GM18951 (cell line): ENCODE data around the gene AZGP1.
"Not testable (repeated sequence)": the region's sequence is repeated elsewhere in the genome, so short reads cannot be mapped to it uniquely, and the experiment has no call there.

Experiments used
- POLR2A ChIP-seq: IDR thresholded peaks from 4 replicates; pipeline ENCODE4 v1.6.1; 2011; ENCODE audit warnings: mild to moderate bottlenecking; ENCODE audit not compliant: insufficient read length, insufficient read depth; ENCODE audit errors: extremely low read depth
- in situ Hi-C: fragments of 300-500 bp; cut with MboI; formaldehyde crosslinking; loops from one replicate; pipeline ENCODE4 v1.12.0; 2022; ENCODE audit warnings: low sequenced_read_pairs, mixed read lengths, inconsistent platforms; ENCODE audit not compliant: unreplicated experiment

AZGP1 gene

DNA sequence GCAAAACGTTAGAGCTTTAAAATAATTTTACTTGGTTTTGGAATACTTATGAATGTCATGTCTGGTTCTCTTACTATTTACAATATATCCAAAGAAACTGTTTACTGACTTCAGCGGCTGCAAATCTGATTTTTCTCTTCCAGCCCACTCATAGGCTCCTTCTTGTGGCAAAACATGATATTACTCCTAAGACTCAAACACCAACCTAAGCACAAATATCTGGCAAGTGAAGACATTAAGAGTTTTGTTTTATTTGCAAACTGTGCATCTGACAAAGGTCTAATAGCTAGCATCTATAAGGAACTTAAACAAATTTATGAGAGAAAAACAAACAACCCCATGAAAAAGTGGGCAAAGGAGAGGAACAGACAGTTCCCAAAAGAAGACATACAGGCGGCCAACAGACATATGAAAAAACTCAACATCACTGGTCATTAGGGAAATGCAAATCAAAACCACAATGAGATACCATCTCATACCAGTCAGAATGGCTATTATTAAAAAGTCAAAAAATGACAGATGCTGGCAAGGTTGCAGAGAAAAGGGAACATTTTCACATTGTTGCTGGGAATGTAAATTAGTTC, 26.1 kb downstream of the AZGP1 start:
- in situ Hi-C loops = no loop called here
- TF ChIP-seq POLR2A = no peak

DNA sequence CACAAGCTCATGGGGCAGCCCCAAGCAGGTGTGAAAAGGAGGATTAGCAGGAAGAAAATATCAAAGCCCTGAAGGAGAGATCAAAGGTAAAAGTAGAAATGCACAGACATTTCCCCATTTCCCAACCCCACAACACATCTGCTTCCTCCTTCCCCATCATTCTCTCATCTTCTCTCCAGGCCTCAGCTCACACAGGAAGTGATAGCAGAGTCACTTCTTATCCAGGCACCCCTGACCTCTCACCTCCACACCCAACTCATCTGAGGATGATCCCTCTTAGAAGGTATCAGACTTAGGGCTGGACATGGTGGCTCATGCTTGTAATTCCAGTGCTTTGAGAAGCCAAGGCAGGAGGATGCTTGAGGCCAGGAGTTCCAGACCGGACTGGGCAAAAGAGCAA, 28.2 kb downstream of the AZGP1 start:
- TF ChIP-seq POLR2A = no peak
- in situ Hi-C loops = no loop called here

DNA sequence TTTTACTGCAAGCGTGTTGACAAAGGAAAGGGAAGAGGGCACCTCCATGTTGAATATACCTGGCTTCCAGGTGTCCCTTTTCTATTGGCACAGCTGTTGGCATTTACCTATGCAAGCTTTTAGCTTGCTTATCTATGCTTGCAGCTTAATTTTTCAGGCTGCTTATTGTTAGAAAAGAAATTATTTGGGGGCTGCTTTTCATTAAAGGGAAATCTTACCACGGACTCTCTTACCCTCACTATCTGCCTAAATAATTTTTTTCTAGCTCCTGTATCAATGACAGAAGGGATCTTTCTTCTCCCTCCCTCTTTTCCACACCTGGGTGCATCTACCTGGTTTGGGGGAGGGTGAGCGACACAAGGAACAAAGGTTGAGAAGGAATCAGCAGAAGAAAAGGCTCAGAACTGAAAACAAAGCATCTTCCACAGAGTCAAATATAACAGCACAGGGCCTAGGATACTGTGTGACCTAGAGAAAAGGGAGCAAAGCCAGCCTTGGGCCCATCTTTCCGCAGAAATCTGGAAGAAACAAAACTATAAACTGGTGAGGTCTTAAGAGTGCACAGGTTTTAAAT, 31.2 kb downstream of the AZGP1 start:
- TF ChIP-seq POLR2A = no peak
- in situ Hi-C loops = no loop called here

DNA sequence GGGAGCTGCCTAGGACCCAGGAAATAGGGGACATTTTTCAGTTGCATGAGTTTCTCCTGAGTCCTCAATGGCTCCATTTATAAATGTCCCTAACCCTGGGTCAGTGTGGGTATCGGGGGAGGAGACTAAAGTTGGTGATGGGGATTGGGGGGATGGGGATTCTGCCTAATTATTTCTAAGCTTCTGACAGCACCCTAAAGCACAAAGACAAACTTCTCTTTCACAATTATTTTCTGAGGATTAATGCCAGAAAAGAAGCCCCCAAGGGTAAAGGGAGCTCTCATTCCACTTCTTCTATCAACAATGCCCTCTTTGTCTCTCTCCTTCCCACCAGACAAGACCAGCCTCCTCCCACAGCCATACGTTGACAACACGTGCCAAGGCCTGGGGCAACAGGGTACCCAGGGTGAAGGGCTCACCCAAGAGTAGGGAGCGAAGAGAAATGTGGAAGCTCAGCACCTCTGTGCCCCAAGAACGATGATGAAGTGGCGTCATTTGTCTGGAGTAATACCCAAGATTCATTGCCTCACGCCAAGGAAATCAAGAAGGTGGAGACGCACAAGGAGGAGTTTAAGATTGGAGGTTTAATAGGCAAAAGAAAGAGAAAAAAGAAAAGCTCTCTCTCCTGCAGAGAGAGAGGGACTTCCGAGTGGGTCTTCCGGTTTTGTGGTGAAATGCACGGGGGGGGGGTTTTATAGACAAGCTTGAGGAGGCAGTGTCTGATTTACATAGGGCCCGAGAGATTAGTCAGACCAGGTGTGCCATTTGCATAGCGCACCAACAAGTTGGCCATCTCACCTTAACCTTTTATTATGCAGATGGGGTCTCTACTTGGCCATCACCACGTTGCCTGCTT, 32.0 kb downstream of the AZGP1 start:
- no peak for TF ChIP-seq POLR2A
- in situ Hi-C loops = no loop called here

DNA sequence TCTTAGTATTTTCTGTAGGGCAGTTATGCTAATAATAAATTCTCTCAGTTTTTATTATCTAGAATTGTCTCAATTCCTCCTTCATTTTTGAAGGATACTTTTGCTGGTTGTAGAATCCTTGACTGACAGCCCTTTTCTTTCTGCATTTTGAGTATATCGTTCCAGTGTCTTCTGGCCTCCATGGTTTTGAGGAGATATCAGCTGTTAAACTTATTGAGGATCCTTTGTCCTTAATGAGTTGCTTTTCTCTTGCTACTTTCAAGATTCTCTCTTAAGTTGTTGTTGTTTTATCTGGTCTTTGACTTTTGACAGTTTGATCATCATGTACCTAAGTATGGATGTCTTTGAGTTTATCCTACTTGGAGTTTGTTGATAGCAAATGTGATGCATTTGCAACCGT, 37.5 kb downstream of the AZGP1 start:
- no peak for TF ChIP-seq POLR2A
- in situ Hi-C loops = no loop called here

GRCh38 chr7:99935009-99935408, 40.8 kb downstream of the AZGP1 start:
- in situ Hi-C loops = not testable (repeated sequence)

DNA sequence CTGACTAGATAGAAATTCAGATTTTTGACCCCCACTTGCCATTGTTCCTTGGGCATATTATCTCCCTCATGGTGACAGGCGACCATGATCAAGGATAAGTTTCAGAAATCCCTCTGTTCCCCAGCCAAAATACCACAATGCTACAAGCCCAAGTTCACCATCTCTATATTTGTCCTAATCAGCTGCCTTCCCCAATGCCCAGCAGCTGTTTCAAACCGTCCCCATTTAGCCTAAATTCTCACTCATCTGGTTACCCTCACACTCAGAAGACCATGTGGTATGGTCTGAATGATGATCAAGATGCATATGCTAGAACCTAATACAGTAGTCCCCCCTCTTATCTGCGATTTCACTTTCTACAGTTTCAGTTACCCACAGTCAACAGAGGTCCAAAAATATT, 45.5 kb downstream of the AZGP1 start:
- in situ Hi-C loops = no loop called here
- TF ChIP-seq POLR2A = no peak

GRCh38 chr7:99929730-99930053, 46.1 kb downstream of the AZGP1 start:
- TF ChIP-seq POLR2A = no peak

GRCh38 chr7:99928994-99929729, 46.7 kb downstream of the AZGP1 start, which contains the start of gene GJC3:
Gene GJC3, minus strand, starts transcription at chr7:99929620. Its CDS starts 0 bp downstream, at chr7:99929620.
- in situ Hi-C loops = no loop called here

More at GRCh38 chr7:99929730-99930053, 46.1 kb downstream of the AZGP1 start:
- in situ Hi-C loops = no loop called here

DNA sequence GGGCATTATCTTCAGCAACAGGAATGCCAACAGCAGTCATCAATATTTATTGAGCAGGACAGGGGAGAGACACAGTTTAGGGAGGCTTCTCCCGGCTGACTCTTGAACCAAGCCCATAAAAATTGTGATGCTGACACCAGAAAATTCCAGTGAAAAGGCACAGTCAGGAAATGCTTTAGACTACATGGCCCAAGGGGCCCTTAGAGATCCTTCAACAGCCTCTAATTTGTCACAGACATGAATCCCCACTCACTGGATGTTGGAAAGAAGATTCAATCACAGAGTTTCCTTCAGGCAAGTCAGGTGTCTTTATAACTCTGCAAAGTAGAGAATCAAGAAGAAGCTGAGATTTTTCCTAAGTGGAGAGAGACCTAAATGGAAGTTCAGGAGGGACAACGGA, 47.6 kb downstream of the AZGP1 start:
- no peak for TF ChIP-seq POLR2A
- in situ Hi-C loops = no loop called here

More at GRCh38 chr7:99928994-99929729, 46.7 kb downstream of the AZGP1 start, which contains the start of gene GJC3:
- no peak for TF ChIP-seq POLR2A

DNA sequence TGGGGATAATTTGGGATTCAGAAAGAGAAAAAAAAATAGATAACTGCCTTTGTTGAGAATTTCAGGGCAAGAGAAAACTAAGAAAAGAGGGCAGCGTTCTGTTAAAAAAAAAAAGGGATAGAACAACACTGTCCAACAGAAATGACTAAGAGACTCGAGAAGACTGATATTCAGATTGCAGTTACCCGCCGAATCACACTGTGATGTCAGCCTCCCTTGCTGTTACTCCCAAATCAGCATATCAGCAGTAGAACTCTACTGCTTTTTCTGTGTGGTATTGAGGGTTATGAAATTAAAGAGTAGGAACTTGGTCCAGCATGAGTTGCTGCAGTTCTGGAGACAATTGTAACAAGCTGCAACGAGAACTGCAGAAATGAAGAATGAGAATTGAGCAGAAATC, 48.3 kb downstream of the AZGP1 start:
- in situ Hi-C loops = no loop called here
- no peak for TF ChIP-seq POLR2A

DNA sequence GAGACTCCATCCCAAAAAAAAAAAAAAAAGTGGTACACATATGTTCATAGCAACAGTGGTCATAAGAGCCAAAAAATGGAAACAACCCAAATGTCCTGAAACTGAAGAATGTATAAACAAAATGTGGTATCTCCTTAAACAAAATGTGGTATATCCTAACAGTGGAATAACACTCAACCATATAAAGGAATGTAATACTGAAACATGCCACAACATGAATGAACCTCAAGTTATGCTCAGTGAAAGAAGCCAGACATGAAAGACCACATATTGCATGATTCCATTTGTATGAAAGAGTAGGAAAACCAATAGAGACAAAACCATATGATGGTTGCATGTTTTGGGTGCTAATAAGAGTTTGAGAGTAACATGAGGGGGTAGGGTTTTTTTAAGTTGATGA, 49.5 kb downstream of the AZGP1 start:
- no peak for TF ChIP-seq POLR2A
- in situ Hi-C loops = no loop called here

DNA sequence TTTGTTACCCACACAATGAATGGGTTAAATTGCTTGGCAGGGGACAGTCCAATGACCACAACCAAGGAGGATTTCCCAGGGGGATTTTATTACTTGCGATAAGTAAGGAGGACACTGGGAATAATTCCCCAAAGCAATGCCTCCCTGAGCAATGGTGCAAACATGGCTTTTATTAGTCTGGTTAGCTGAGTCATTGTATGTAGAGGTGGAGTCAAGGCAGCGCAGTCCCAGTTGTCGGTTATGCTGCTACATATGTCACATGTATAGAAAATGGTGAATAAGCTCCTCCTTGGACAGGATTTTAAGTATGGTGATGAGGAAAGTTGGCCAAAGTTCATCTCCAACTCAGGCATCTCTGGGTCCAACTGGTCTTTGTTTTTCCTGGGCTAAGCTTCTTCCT, 52.6 kb downstream of the AZGP1 start:
- no peak for TF ChIP-seq POLR2A
- in situ Hi-C loops = no loop called here
